Mucosa of rectum (tissue), 2 donors: Measurements from ENCODE around the gene FANCE.
"Not testable (repeated sequence)": the region's sequence is repeated elsewhere in the genome, so short reads cannot be mapped to it uniquely, and the experiment has no call there.

ENCODE experiments used
- H3K27ac ChIP-seq, 2 donors: one replicate each; pipeline ENCODE4 v1.7.0; 2013; ENCODE audit warnings: inconsistent platforms in 2 of 2, low read depth in 2 of 2, low read length in 2 of 2
- H3K27me3 ChIP-seq, 2 donors: one replicate each; pipeline ENCODE4 v1.7.0; 2013; ENCODE audit warnings: low read length in 2 of 2; ENCODE audit not compliant: control insufficient read depth in 2 of 2, insufficient read depth in 2 of 2
- H3K36me3 ChIP-seq, 2 donors: one replicate each; pipeline ENCODE4 v1.7.0; 2013; ENCODE audit warnings: low read length in 2 of 2; ENCODE audit not compliant: control insufficient read depth in 2 of 2, insufficient read depth in 2 of 2
- H3K4me1 ChIP-seq, 2 donors: one replicate each; pipeline ENCODE4 v1.7.0; 2013; ENCODE audit warnings: low read length in 2 of 2, mild to moderate bottlenecking in 1 of 2; ENCODE audit not compliant: control insufficient read depth in 2 of 2, insufficient read depth in 2 of 2
- H3K4me3 ChIP-seq, 2 donors: one replicate each; pipeline ENCODE4 v1.7.0; 2013; ENCODE audit warnings: low read length in 2 of 2
- H3K9ac ChIP-seq, 2 donors: one replicate each; pipeline ENCODE4 v1.7.0; 2013; ENCODE audit warnings: low read length in 2 of 2, low read depth in 1 of 2, mild to moderate bottlenecking in 1 of 2
- H3K9me3 ChIP-seq, 2 donors: one replicate each; pipeline ENCODE4 v1.7.0; 2013; ENCODE audit warnings: low read length in 2 of 2; ENCODE audit not compliant: control insufficient read depth in 2 of 2
- donor health status: healthy.
- donor health status: Normal muscosa, but diverticular disease.

The FANCE gene

GRCh38 chr6:35507221-35507620 lies 55.1 kb downstream of the FANCE start:
- Histone ChIP-seq H3K4me3 (no peak overlapping the region), H3K36me3 (no peaks in the 10 kb centered on the region), H3K9ac (no peak overlapping the region), H3K27me3 (peaks cover 7 to 15% of the 10 kb centered on the region in 2 donors), H3K9me3 (no peaks in the 10 kb centered on the region), H3K4me1 (no peaks in the 10 kb centered on the region), H3K27ac (no peak overlapping the region)

GRCh38 chr6:35508027-35508426 lies 55.9 kb downstream of the FANCE start:
- peaks cover 7 to 15% of the 10 kb centered on the region in 2 donors for H3K27me3 ChIP-seq
- no peak overlapping the region for H3K9ac ChIP-seq
- H3K4me1 ChIP-seq: no peaks in the 10 kb centered on the region
- H3K9me3 ChIP-seq: no peaks in the 10 kb centered on the region
- H3K27ac ChIP-seq: no peak overlapping the region
- H3K36me3 ChIP-seq: no peaks in the 10 kb centered on the region
- no peak overlapping the region for H3K4me3 ChIP-seq

- no peak overlapping the region for H3K9ac ChIP-seq
- H3K36me3 ChIP-seq: no peaks in the 10 kb centered on the region
- H3K27ac ChIP-seq: no peak overlapping the region
- H3K4me1 ChIP-seq: no peaks in the 10 kb centered on the region
- H3K27me3 ChIP-seq: peaks cover 7 to 15% of the 10 kb centered on the region in 2 donors
- no peak overlapping the region for H3K4me3 ChIP-seq
- H3K9me3 ChIP-seq: no peaks in the 10 kb centered on the region
Measured at GRCh38 chr6:35508542-35508941, 56.4 kb downstream of the FANCE start.

- no peak overlapping the region for H3K4me3 ChIP-seq
- H3K9ac ChIP-seq: no peak overlapping the region
- H3K27me3 ChIP-seq: peaks cover 3 to 13% of the 10 kb centered on the region in 2 donors
- H3K4me1 ChIP-seq: no peaks in the 10 kb centered on the region
- H3K27ac ChIP-seq: no peak overlapping the region
- no peaks in the 10 kb centered on the region for H3K36me3 ChIP-seq
- no peaks in the 10 kb centered on the region for H3K9me3 ChIP-seq
Measured at GRCh38 chr6:35510916-35511561, 58.9 kb downstream of the FANCE start.

GRCh38 chr6:35511562-35511941 lies 59.4 kb downstream of the FANCE start:
- no peak overlapping the region for H3K9ac ChIP-seq
- no peak overlapping the region for H3K4me3 ChIP-seq
- no peaks in the 10 kb centered on the region for H3K9me3 ChIP-seq
- no peaks in the 10 kb centered on the region for H3K36me3 ChIP-seq
- no peaks in the 10 kb centered on the region for H3K4me1 ChIP-seq
- H3K27ac ChIP-seq: no peak overlapping the region
- H3K27me3 ChIP-seq: peaks cover 3 to 14% of the 10 kb centered on the region in 2 donors

GRCh38 chr6:35512006-35512405 lies 59.9 kb downstream of the FANCE start:
- Histone ChIP-seq H3K9me3 (no peaks in the 10 kb centered on the region), H3K27ac (no peak overlapping the region), H3K36me3 (no peaks in the 10 kb centered on the region), H3K27me3 (peaks cover 3 to 15% of the 10 kb centered on the region in 2 donors), H3K9ac (no peak overlapping the region), H3K4me3 (no peak overlapping the region), H3K4me1 (no peaks in the 10 kb centered on the region)

- Histone ChIP-seq H3K4me3 (no peak within 1 kb of the TSS), H3K9me3 (no peaks in the 10 kb centered on the region), H3K27ac (no peak within 1 kb of the TSS), H3K27me3 (peaks cover 0 to 15% of the 10 kb centered on the region in 2 donors), H3K9ac (no peak within 1 kb of the TSS), H3K36me3 (no peaks in the 10 kb centered on the region), H3K4me1 (no peaks in the 10 kb centered on the region)
Measured at GRCh38 chr6:35512740-35513139, 60.6 kb downstream of the FANCE start, which contains the start of gene TULP1. Gene TULP1, minus strand, starts transcription at chr6:35512896. Its CDS starts 38 bp downstream, at chr6:35512858.

- H3K36me3 ChIP-seq: no peaks in the 10 kb centered on the region
- no peak overlapping the region for H3K9ac ChIP-seq
- peaks cover 0 to 8% of the 10 kb centered on the region in 2 donors for H3K27me3 ChIP-seq
- H3K4me3 ChIP-seq: no peak overlapping the region
- no peaks in the 10 kb centered on the region for H3K4me1 ChIP-seq
- no peak overlapping the region for H3K27ac ChIP-seq
- H3K9me3 ChIP-seq: no peaks in the 10 kb centered on the region
Measured at GRCh38 chr6:35514587-35514986, 62.4 kb downstream of the FANCE start.

- not testable (repeated sequence) for H3K4me1 ChIP-seq, H3K36me3 ChIP-seq, H3K27me3 ChIP-seq, H3K9ac ChIP-seq, H3K9me3 ChIP-seq, H3K27ac ChIP-seq, H3K4me3 ChIP-seq
Measured at GRCh38 chr6:35515939-35516338, 63.8 kb downstream of the FANCE start.
